IPS-18c (cell line): ENCODE data around the gene CBLL1.

ENCODE experiments used
- H3K4me3 ChIP-seq: 2 replicates; pipeline ENCODE4 v1.7.0; 2013; ENCODE audit warnings: low read depth, mild to moderate bottlenecking, low read length, moderate library complexity; ENCODE audit not compliant: insufficient read depth
- H3K9me3 ChIP-seq: one replicate; pipeline ENCODE4 v1.6.1; 2013; ENCODE audit warnings: mild to moderate bottlenecking, low read length, moderate library complexity; ENCODE audit not compliant: control insufficient read depth, insufficient read depth

Gene CBLL1

GRCh38 chr7:107726356-107727130 is 17.4 kb upstream of the CBLL1 start:
- Histone ChIP-seq H3K4me3 (no peak overlapping the region), H3K9me3 (peaks cover 4% of the 10 kb centered on the region)

GRCh38 chr7:107728276-107728675 is 15.7 kb upstream of the CBLL1 start:
- Histone ChIP-seq H3K9me3 (peaks cover 2% of the 10 kb centered on the region), H3K4me3 (no peak overlapping the region)

DNA sequence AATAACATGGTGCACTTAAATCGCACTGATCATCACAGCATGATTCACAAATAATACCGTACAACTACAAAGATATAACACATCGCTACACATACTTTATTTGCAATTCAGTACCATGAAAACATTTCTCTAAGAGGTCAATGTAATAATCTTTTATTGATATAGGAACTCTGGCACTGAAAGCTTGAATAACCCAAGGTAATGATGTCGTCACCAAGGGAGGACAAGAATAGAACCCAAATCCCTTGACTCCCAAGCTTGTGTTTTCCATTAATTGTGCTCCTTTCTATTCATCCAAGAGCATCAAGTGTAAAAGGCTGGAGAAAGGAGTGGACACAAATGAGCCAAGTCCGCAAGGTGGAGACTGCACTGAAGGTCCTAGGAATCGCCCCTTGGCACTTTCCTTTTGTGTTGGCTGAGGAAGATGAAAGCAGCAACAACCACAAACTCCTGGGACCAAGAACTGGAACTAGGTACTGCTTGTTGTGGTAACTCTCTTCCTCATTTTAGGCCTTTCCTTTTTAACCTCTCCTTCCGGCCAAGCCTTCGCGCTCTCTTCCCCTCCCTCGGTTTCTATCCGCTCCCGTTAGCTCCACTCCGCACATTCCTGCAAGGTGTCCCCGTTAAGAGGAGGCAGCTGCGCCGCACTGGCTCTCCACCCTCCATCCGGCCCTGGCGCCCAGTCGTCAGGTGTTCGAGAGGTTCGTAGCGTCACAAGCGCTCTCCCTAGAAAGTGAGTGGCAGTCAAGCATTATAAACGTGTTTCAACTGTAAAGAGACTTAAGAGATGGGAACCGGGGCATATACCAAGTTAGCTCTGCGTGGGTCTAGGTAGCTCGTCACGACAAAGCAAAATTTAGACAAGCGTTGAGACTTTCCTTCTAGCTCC is 1.0 kb upstream of the CBLL1 start:
- Histone ChIP-seq H3K9me3 (peaks cover 3% of the 10 kb centered on the region), H3K4me3 (peak overlapping the region; percentile 98)

DNA sequence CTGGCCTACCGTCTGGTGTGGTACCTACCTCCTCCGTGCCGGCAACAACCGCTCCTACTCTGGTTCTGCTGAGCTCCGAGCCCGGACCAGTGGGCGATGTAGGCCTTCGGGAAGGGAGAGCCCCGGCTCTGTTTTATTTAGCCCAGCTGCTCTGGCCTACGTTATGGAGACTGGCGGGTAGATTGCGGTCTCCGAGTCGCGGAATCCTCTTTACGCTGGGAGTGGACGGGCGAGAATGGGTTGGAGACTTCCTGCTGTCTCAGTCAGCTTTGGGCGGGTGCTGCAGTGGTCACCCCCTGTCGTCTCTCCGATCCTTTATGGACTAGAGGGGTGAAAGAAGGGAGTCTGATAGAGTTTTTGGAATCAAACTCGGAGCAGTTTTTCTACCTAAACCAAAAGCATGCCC is 406 bp downstream of the CBLL1 start:
- Histone ChIP-seq H3K9me3 (peaks cover 3% of the 10 kb centered on the region), H3K4me3 (peak overlapping the region; percentile 98)

DNA sequence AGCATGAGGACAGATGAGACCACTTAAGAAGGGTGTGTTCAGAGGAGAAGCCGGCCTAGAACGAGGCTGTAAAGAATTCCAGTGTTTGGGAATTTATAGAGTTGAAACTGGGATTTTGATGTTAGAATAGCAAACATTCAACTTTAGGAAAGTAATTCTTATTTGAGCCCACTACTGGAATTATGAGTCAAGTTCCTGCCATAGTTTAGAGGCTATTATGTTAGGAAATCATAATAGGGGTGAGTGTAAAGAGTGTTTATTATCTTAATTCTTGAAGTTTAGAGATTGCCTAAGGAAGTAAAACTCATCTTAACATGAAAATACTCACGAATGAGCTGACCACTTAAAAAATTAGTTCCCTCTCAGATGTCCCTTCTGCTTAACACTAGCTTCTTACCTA is 2.1 kb downstream of the CBLL1 start:
- peaks cover 3% of the 10 kb centered on the region for H3K9me3 ChIP-seq
- H3K4me3 ChIP-seq, result no peak overlapping the region

GRCh38 chr7:107751113-107751512 is 7.2 kb downstream of the CBLL1 start:
- peaks cover 2% of the 10 kb centered on the region for H3K9me3 ChIP-seq
- no peak overlapping the region for H3K4me3 ChIP-seq

DNA sequence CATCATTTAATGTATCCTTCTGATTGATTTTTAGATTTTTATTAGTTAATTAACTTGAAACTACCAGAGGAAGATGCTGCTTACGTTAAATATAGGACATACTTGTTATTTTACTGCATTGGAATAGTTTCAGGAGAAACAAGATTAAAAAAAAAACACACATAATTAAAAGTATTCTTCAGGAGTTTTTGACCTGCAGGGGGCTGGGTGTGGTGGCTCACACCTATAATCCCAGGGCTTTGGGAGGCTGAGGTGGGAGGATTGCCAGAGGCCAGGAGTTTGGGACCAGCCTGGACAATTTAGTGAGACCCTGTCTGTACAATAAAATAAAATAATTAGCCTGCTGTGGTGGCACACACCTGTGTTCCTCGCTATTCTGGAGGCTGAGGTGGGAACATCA is 10.7 kb downstream of the CBLL1 start:
- H3K4me3 ChIP-seq, result no peak overlapping the region
- H3K9me3 ChIP-seq, result peaks cover 2% of the 10 kb centered on the region

- H3K4me3 ChIP-seq, result no peak overlapping the region
- H3K9me3 ChIP-seq, result no peaks in the 10 kb centered on the region
Measured at GRCh38 chr7:107758667-107759066, 14.7 kb downstream of the CBLL1 start.

- Histone ChIP-seq H3K9me3 (no peaks in the 10 kb centered on the region), H3K4me3 (no peak overlapping the region)
Measured at GRCh38 chr7:107767391-107767790, 23.4 kb downstream of the CBLL1 start.

DNA sequence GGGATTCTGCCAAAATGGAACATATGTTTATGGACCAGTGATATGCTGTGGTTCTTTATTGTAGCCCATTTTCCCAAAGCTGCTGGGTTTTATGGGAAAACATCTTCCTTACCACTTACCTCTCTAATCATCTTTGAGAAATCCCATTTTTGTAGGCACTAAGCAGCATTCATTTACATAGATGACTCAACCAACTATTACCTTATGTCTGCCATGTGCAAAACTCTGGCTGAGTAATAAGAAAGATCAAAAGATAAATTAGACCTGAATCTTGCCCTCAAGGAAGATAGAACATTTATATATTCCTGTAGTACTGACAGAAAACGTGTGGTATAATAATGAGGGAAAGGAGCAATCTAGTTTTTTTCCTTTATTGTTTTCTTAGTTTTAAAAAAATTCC is 24.3 kb downstream of the CBLL1 start:
- no peak overlapping the region for H3K4me3 ChIP-seq
- no peaks in the 10 kb centered on the region for H3K9me3 ChIP-seq

DNA sequence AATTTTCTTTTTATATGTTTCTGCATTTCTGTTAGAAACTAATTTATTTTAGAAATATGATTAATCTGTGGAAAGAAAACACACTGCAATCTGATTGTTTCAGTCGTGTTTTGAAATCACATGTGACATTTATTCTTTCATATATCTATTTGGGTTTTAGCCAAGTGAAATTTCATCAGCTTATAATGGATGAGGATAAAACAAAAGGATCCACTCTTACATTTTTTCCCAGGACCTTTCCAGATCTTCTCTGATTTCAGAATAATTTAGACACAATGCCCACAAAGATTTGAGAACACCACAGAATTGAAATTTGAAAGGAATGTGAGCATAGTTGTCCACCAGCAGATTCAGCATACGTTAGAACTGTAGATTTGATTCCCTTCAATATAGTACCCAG is 29.1 kb downstream of the CBLL1 start:
- Histone ChIP-seq H3K4me3 (no peak overlapping the region), H3K9me3 (no peaks in the 10 kb centered on the region)

- Histone ChIP-seq H3K9me3 (no peaks in the 10 kb centered on the region), H3K4me3 (no peak overlapping the region)
Measured at GRCh38 chr7:107777702-107778101, 33.8 kb downstream of the CBLL1 start.

- Histone ChIP-seq H3K4me3 (no peak overlapping the region), H3K9me3 (no peaks in the 10 kb centered on the region)
Measured at GRCh38 chr7:107778283-107778682, 34.3 kb downstream of the CBLL1 start.

GRCh38 chr7:107779647-107780099 is 35.7 kb downstream of the CBLL1 start:
- Histone ChIP-seq H3K4me3 (no peak overlapping the region), H3K9me3 (no peaks in the 10 kb centered on the region)

- Histone ChIP-seq H3K4me3 (no peak overlapping the region), H3K9me3 (no peaks in the 10 kb centered on the region)
Measured at GRCh38 chr7:107782374-107782773, 38.4 kb downstream of the CBLL1 start.

GRCh38 chr7:107783648-107784047 is 39.7 kb downstream of the CBLL1 start:
- Histone ChIP-seq H3K4me3 (no peak overlapping the region), H3K9me3 (no peaks in the 10 kb centered on the region)

DNA sequence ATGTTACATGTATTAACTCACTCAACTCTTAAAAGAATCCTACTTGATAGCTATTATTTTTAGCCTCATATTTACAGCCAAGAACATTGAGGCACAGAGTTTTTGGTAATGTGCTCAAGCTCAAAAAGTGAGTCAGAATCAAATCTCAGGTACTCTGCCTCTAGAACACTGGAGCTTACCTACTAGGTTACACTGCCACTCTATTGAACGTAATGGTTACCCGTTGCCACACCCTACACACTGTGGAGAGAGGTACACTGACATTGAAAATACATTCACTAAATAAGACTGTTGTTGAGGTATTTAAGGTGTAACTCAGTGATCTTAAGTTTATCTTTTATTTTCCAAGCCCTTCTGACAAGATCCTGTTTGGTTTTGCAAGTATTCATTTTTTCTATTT is 41.2 kb downstream of the CBLL1 start:
- H3K4me3 ChIP-seq, result no peak overlapping the region
- H3K9me3 ChIP-seq, result no peaks in the 10 kb centered on the region

- Histone ChIP-seq H3K9me3 (no peaks in the 10 kb centered on the region), H3K4me3 (no peak overlapping the region)
Measured at GRCh38 chr7:107785926-107786325, 42.0 kb downstream of the CBLL1 start.
